ENCODE data around the gene IL1RL1. TPM values are rescaled to one million over a fixed set of nuclear protein-coding genes. Genes with fewer than 3 reads are reported as not detected.

The IL1RL1 gene
- total RNA-seq, 2 donors from 2014 or later: 36.3 to 57.7 TPM

- H3K4me3 Mint-ChIP-seq: peak overlapping the region; percentile 37
- H3K9me3 Mint-ChIP-seq: peaks cover 2% of the 10 kb centered on the region
- DNase-seq (ENCODE audit: low spot score) (no peak), ATAC-seq (no peak)
- peaks cover 63% of the 10 kb centered on the region for H3K36me3 Mint-ChIP-seq
- H3K27me3 Mint-ChIP-seq: no peaks in the 10 kb centered on the region
- peaks cover 48 to 55% of the 10 kb centered on the region in 2 donors for H3K4me1 Mint-ChIP-seq (ENCODE audit: low read depth in 2 of 2)
- peak overlapping the region; percentile 65 to 82 for H3K27ac Mint-ChIP-seq
These were observed 64.8 kb downstream of the IL1RL1 start for GRCh38 chr2:102376052-102376591.

GRCh38 chr2:102383722-102384121 is 72.4 kb downstream of the IL1RL1 start:
- no peak for ATAC-seq
- H3K27ac Mint-ChIP-seq: no peak overlapping the region
- peaks cover 44 to 55% of the 10 kb centered on the region in 2 donors for H3K4me1 Mint-ChIP-seq (ENCODE audit: low read depth in 2 of 2)
- H3K4me3 Mint-ChIP-seq: no peak overlapping the region
- H3K36me3 Mint-ChIP-seq: peaks cover 76% of the 10 kb centered on the region
- H3K27me3 Mint-ChIP-seq: no peaks in the 10 kb centered on the region
- no peak for DNase-seq (ENCODE audit: low spot score)
- H3K9me3 Mint-ChIP-seq: peaks cover 12% of the 10 kb centered on the region

- Mint-ChIP-seq H3K4me1 (ENCODE audit: low read depth in 2 of 2) (peaks cover 44 to 54% of the 10 kb centered on the region in 2 donors), H3K27ac (peak overlapping the region; percentile 46 to 79), H3K9me3 (peaks cover 12% of the 10 kb centered on the region), H3K4me3 (no peak overlapping the region), H3K27me3 (no peaks in the 10 kb centered on the region), H3K36me3 (peaks cover 78% of the 10 kb centered on the region)
- no peak for ATAC-seq
- DNase-seq (ENCODE audit: low spot score): no peak
These were observed 74.2 kb downstream of the IL1RL1 start for GRCh38 chr2:102385522-102385921.

- Mint-ChIP-seq H3K27ac (peak overlapping the region; percentile 46 to 79), H3K4me1 (ENCODE audit: low read depth in 2 of 2) (peaks cover 39 to 54% of the 10 kb centered on the region in 2 donors), H3K36me3 (peaks cover 79% of the 10 kb centered on the region)
These were observed 74.6 kb downstream of the IL1RL1 start for GRCh38 chr2:102386004-102386403.

GRCh38 chr2:102386867-102387541 is 75.6 kb downstream of the IL1RL1 start:
- ATAC-seq (no peak), DNase-seq (ENCODE audit: low spot score) (no peak)
- no peaks in the 10 kb centered on the region for H3K27me3 Mint-ChIP-seq
- peaks cover 12% of the 10 kb centered on the region for H3K9me3 Mint-ChIP-seq
- peak overlapping the region; percentile 38 for H3K4me3 Mint-ChIP-seq
- peaks cover 89% of the 10 kb centered on the region for H3K36me3 Mint-ChIP-seq
- peaks cover 49 to 64% of the 10 kb centered on the region in 2 donors for H3K4me1 Mint-ChIP-seq (ENCODE audit: low read depth in 2 of 2)
- H3K27ac Mint-ChIP-seq: peak overlapping the region; percentile 70 to 79

More at GRCh38 chr2:102386004-102386403, 74.6 kb downstream of the IL1RL1 start:
- H3K27me3 Mint-ChIP-seq: no peaks in the 10 kb centered on the region
- ATAC-seq (no peak), DNase-seq (ENCODE audit: low spot score) (no peak)
- no peak overlapping the region for H3K4me3 Mint-ChIP-seq
- H3K9me3 Mint-ChIP-seq: peaks cover 12% of the 10 kb centered on the region

GRCh38 chr2:102387763-102388546 is 76.6 kb downstream of the IL1RL1 start:
- ATAC-seq (peak; percentile 71 to 73), DNase-seq (ENCODE audit: low spot score) (no peak)
- Mint-ChIP-seq H3K27ac (peak overlapping the region; percentile 70 to 79), H3K4me3 (peak overlapping the region; percentile 38), H3K4me1 (ENCODE audit: low read depth in 2 of 2) (peaks cover 53 to 68% of the 10 kb centered on the region in 2 donors), H3K27me3 (no peaks in the 10 kb centered on the region), H3K36me3 (peaks cover 85% of the 10 kb centered on the region), H3K9me3 (peaks cover 12% of the 10 kb centered on the region)

GRCh38 chr2:102391565-102391964 is 80.2 kb downstream of the IL1RL1 start:
- Mint-ChIP-seq H3K36me3 (peaks cover 59% of the 10 kb centered on the region), H3K4me3 (peak overlapping the region; percentile 23), H3K9me3 (no peaks in the 10 kb centered on the region), H3K27ac (peak overlapping the region; percentile 54 to 79), H3K4me1 (ENCODE audit: low read depth in 2 of 2) (peaks cover 43 to 47% of the 10 kb centered on the region in 2 donors), H3K27me3 (no peaks in the 10 kb centered on the region)
- ATAC-seq (no peak), DNase-seq (ENCODE audit: low spot score) (no peak)

GRCh38 chr2:102392096-102392495 is 80.7 kb downstream of the IL1RL1 start:
- Mint-ChIP-seq H3K36me3 (peaks cover 55% of the 10 kb centered on the region), H3K4me1 (ENCODE audit: low read depth in 2 of 2) (peaks cover 41 to 45% of the 10 kb centered on the region in 2 donors), H3K27ac (peak overlapping the region; percentile 54 to 79), H3K4me3 (peak overlapping the region; percentile 23), H3K9me3 (no peaks in the 10 kb centered on the region), H3K27me3 (no peaks in the 10 kb centered on the region)
- ATAC-seq: no peak
- DNase-seq (ENCODE audit: low spot score): no peak

GRCh38 chr2:102392942-102393341 is 81.6 kb downstream of the IL1RL1 start:
- Mint-ChIP-seq H3K27me3 (no peaks in the 10 kb centered on the region), H3K36me3 (peaks cover 46% of the 10 kb centered on the region), H3K9me3 (no peaks in the 10 kb centered on the region), H3K4me1 (ENCODE audit: low read depth in 2 of 2) (peaks cover 34 to 36% of the 10 kb centered on the region in 2 donors), H3K4me3 (no peak overlapping the region), H3K27ac (peak overlapping the region in 1 of 2 donors; percentile 38)
- DNase-seq (ENCODE audit: low spot score) (no peak), ATAC-seq (no peak)

GRCh38 chr2:102396012-102396411 is 84.6 kb downstream of the IL1RL1 start:
- no peak overlapping the region for H3K4me3 Mint-ChIP-seq
- no peaks in the 10 kb centered on the region for H3K9me3 Mint-ChIP-seq
- no peak for ATAC-seq
- peaks cover 29% of the 10 kb centered on the region for H3K36me3 Mint-ChIP-seq
- no peak overlapping the region for H3K27ac Mint-ChIP-seq
- H3K27me3 Mint-ChIP-seq: no peaks in the 10 kb centered on the region
- peaks cover 41% of the 10 kb centered on the region in 2 donors for H3K4me1 Mint-ChIP-seq (ENCODE audit: low read depth in 2 of 2)
- DNase-seq (ENCODE audit: low spot score): no peak

GRCh38 chr2:102397209-102397608 is 85.8 kb downstream of the IL1RL1 start:
- no peak for DNase-seq (ENCODE audit: low spot score)
- Mint-ChIP-seq H3K4me3 (no peak overlapping the region), H3K27ac (no peak overlapping the region), H3K9me3 (no peaks in the 10 kb centered on the region), H3K4me1 (ENCODE audit: low read depth in 2 of 2) (peaks cover 37 to 41% of the 10 kb centered on the region in 2 donors), H3K27me3 (no peaks in the 10 kb centered on the region), H3K36me3 (peaks cover 17% of the 10 kb centered on the region)
- no peak for ATAC-seq

- DNase-seq (ENCODE audit: low spot score) (peak; percentile 63), ATAC-seq (peak; percentile 87 to 90)
- no peaks in the 10 kb centered on the region for H3K9me3 Mint-ChIP-seq
- peak overlapping the region; percentile 77 to 85 for H3K27ac Mint-ChIP-seq
- H3K36me3 Mint-ChIP-seq: peaks cover 9% of the 10 kb centered on the region
- no peaks in the 10 kb centered on the region for H3K27me3 Mint-ChIP-seq
- H3K4me1 Mint-ChIP-seq (ENCODE audit: low read depth in 2 of 2): peaks cover 33 to 40% of the 10 kb centered on the region in 2 donors
- peak overlapping the region; percentile 4 for H3K4me3 Mint-ChIP-seq
These were observed 88.3 kb downstream of the IL1RL1 start for GRCh38 chr2:102399499-102400141.

- peaks cover 33 to 40% of the 10 kb centered on the region in 2 donors for H3K4me1 Mint-ChIP-seq (ENCODE audit: low read depth in 2 of 2)
- no peak for ATAC-seq
- no peak for DNase-seq (ENCODE audit: low spot score)
- peak overlapping the region; percentile 43 for H3K4me3 Mint-ChIP-seq
- peaks cover 6% of the 10 kb centered on the region for H3K36me3 Mint-ChIP-seq
- peak overlapping the region; percentile 77 to 85 for H3K27ac Mint-ChIP-seq
- H3K9me3 Mint-ChIP-seq: no peaks in the 10 kb centered on the region
- H3K27me3 Mint-ChIP-seq: no peaks in the 10 kb centered on the region
These were observed 90.1 kb downstream of the IL1RL1 start for GRCh38 chr2:102401456-102401855.

Measured in natural killer cell treated with Interleukin-12 subunit alpha and Interleukin-12 subunit beta and Interleukin-15 and Interleukin-18, amount 100 ng/mL, for 72 hours (primary cell).